Measurements from ENCODE around the gene SLC10A3. TPM values are rescaled to one million over a fixed set of nuclear protein-coding genes. Genes with fewer than 3 reads are reported as not detected.

The SLC10A3 gene
- total RNA-seq, 8 experiments from 2014 or later: 5.2 to 20.3 (median 9.8) TPM

- H3K4me3 ChIP-seq: peak overlapping the region in 4 of 5 donors; percentile 11 to 58 (median 47)
- in situ Hi-C loops (cut with MboI; ENCODE audit: low pct_unique_long_range_greater_than_20kb in 2 of 9, low sequenced_read_pairs in 9 of 9, unreplicated experiment in 9 of 9): no loop called here
These were observed 26.8 kb upstream of the SLC10A3 start for GRCh38 chrX:154517101-154517781.

GRCh38 chrX:154516656-154517100 is 26.2 kb upstream of the SLC10A3 start:
- Histone ChIP-seq H3K27ac (peak overlapping the region; percentile 85 to 90), H3K4me1 (replicated peaks in 1 of 2) (peaks cover 11 to 22% of the 10 kb centered on the region in 2 donors), H3K4me3 (peak overlapping the region; percentile 25 to 65 (median 55))
- WGBS, 10 experiments: 0 to 41% (median 3%) methylated on average over 1 to 4 of the region's 19 CpGs; no CpG with 5 or more reads in 6 of the 10 experiments
- in situ Hi-C loops (cut with MboI; ENCODE audit: low pct_unique_long_range_greater_than_20kb in 2 of 9, low sequenced_read_pairs in 9 of 9, unreplicated experiment in 9 of 9): no loop called here
- peak; percentile 6 to 39 (median 22) for ATAC-seq (replicated peaks in 6 of 8)

More at GRCh38 chrX:154517101-154517781, 26.8 kb upstream of the SLC10A3 start:
- 20 to 40% (median 22%) methylated on average over 2 to 7 of the region's 25 CpGs; no CpG with 5 or more reads in 7 of the 10 experiments for WGBS, 10 experiments
- Histone ChIP-seq H3K4me1 (replicated peaks in 1 of 2) (peaks cover 11 to 22% of the 10 kb centered on the region in 2 donors), H3K27ac (peak overlapping the region; percentile 85 to 90)
- peak in 5 of 8 experiments; percentile 2 to 15 (median 6) for ATAC-seq (replicated peaks in 6 of 8)

GRCh38 chrX:154515966-154516655 is 25.7 kb upstream of the SLC10A3 start, which contains the start of gene FAM3A:
Gene FAM3A, minus strand, starts transcription at chrX:154516232. Its CDS starts 460 bp downstream, at chrX:154515772.
- Histone ChIP-seq H3K27ac (peak within 1 kb of the TSS; percentile 93 to 95), H3K4me1 (replicated peaks in 1 of 2) (peaks cover 11 to 22% of the 10 kb centered on the region in 2 donors), H3K4me3 (peak within 1 kb of the TSS; percentile 55 to 73 (median 65))
- ATAC-seq (replicated peaks in 6 of 8): peak; percentile 80 to 94 (median 90)
- in situ Hi-C loops (cut with MboI; ENCODE audit: low pct_unique_long_range_greater_than_20kb in 2 of 9, low sequenced_read_pairs in 9 of 9, unreplicated experiment in 9 of 9): no loop called here
- 0% methylated on average over 1 of the region's 59 CpGs; no CpG with 5 or more reads in 9 of the 10 experiments for WGBS, 10 experiments

- peak overlapping the region; percentile 55 to 73 (median 65) for H3K4me3 ChIP-seq
- H3K4me1 ChIP-seq (replicated peaks in 1 of 2): peaks cover 11 to 22% of the 10 kb centered on the region in 2 donors
- 0 to 78% (median 20%) methylated on average over 1 to 5 of the region's 34 CpGs; no CpG with 5 or more reads in 5 of the 10 experiments for WGBS, 10 experiments
- in situ Hi-C loops (cut with MboI; ENCODE audit: low pct_unique_long_range_greater_than_20kb in 2 of 9, low sequenced_read_pairs in 9 of 9, unreplicated experiment in 9 of 9): no loop called here
- peak overlapping the region; percentile 93 to 95 for H3K27ac ChIP-seq
- peak in 3 of 8 experiments; percentile 2 to 4 (median 2) for ATAC-seq (replicated peaks in 6 of 8)
These were observed 24.9 kb upstream of the SLC10A3 start for GRCh38 chrX:154515090-154515965.

GRCh38 chrX:154513716-154514115 is 23.3 kb upstream of the SLC10A3 start:
- Histone ChIP-seq H3K4me1 (replicated peaks in 1 of 2) (peaks cover 11 to 22% of the 10 kb centered on the region in 2 donors), H3K27ac (no peak overlapping the region), H3K4me3 (no peak overlapping the region)
- WGBS, 10 experiments: 67 to 100% (median 80%) methylated on average over 1 of the region's 2 CpGs; no CpG with 5 or more reads in 7 of the 10 experiments
- in situ Hi-C loops (cut with MboI; ENCODE audit: low pct_unique_long_range_greater_than_20kb in 2 of 9, low sequenced_read_pairs in 9 of 9, unreplicated experiment in 9 of 9): no loop called here
- no peak for ATAC-seq (replicated peaks in 6 of 8)

- H3K4me3 ChIP-seq: no peak overlapping the region
- peaks cover 10 to 19% of the 10 kb centered on the region in 2 donors for H3K4me1 ChIP-seq (replicated peaks in 1 of 2)
- in situ Hi-C loops (cut with MboI; ENCODE audit: low pct_unique_long_range_greater_than_20kb in 2 of 9, low sequenced_read_pairs in 9 of 9, unreplicated experiment in 9 of 9): no loop called here
- no peak for ATAC-seq (replicated peaks in 6 of 8)
- WGBS, 10 experiments: 80 to 100% (median 83%) methylated on average over 1 to 7 of the region's 16 CpGs; no CpG with 5 or more reads in 7 of the 10 experiments
- no peak overlapping the region for H3K27ac ChIP-seq
These were observed 22.6 kb upstream of the SLC10A3 start for GRCh38 chrX:154512879-154513553.

GRCh38 chrX:154511761-154512160 is 21.3 kb upstream of the SLC10A3 start:
- Histone ChIP-seq H3K27ac (no peak overlapping the region), H3K4me3 (no peak overlapping the region), H3K4me1 (replicated peaks in 1 of 2) (peaks cover 0 to 6% of the 10 kb centered on the region in 2 donors)
- WGBS, 10 experiments: 70 to 80% methylated on average over 3 to 8 of the region's 12 CpGs; no CpG with 5 or more reads in 8 of the 10 experiments
- no peak for ATAC-seq (replicated peaks in 6 of 8)
- in situ Hi-C loops (cut with MboI; ENCODE audit: low pct_unique_long_range_greater_than_20kb in 2 of 9, low sequenced_read_pairs in 9 of 9, unreplicated experiment in 9 of 9): no loop called here

GRCh38 chrX:154509455-154509854 is 19.0 kb upstream of the SLC10A3 start:
- WGBS, 10 experiments: 64 to 100% (median 87%) methylated on average over 2 to 4 of the region's 5 CpGs; no CpG with 5 or more reads in 7 of the 10 experiments
- in situ Hi-C loops (cut with MboI; ENCODE audit: low pct_unique_long_range_greater_than_20kb in 2 of 9, low sequenced_read_pairs in 9 of 9, unreplicated experiment in 9 of 9): no loop called here
- no peak for ATAC-seq (replicated peaks in 6 of 8)
- Histone ChIP-seq H3K27ac (no peak overlapping the region), H3K4me3 (no peak overlapping the region), H3K4me1 (replicated peaks in 1 of 2) (no peaks in the 10 kb centered on the region)

GRCh38 chrX:154508384-154508745 is 17.9 kb upstream of the SLC10A3 start:
- H3K4me1 ChIP-seq (replicated peaks in 1 of 2): no peaks in the 10 kb centered on the region
- 100% methylated on average over 1 of the region's 13 CpGs; no CpG with 5 or more reads in 9 of the 10 experiments for WGBS, 10 experiments
- no peak overlapping the region for H3K4me3 ChIP-seq
- ATAC-seq (replicated peaks in 6 of 8): no peak
- in situ Hi-C loops (cut with MboI; ENCODE audit: low pct_unique_long_range_greater_than_20kb in 2 of 9, low sequenced_read_pairs in 9 of 9, unreplicated experiment in 9 of 9): no loop called here
- no peak overlapping the region for H3K27ac ChIP-seq

GRCh38 chrX:154507673-154508383 is 17.4 kb upstream of the SLC10A3 start:
- WGBS, 10 experiments: 70% methylated on average over 2 of the region's 24 CpGs; no CpG with 5 or more reads in 9 of the 10 experiments

GRCh38 chrX:154506483-154507332 is 16.3 kb upstream of the SLC10A3 start:
- Histone ChIP-seq H3K4me3 (no peak overlapping the region), H3K27ac (no peak overlapping the region), H3K4me1 (replicated peaks in 1 of 2) (no peaks in the 10 kb centered on the region)
- in situ Hi-C loops (cut with MboI; ENCODE audit: low pct_unique_long_range_greater_than_20kb in 2 of 9, low sequenced_read_pairs in 9 of 9, unreplicated experiment in 9 of 9): no loop called here
- peak in 1 of 8 experiments; percentile 14 for ATAC-seq (replicated peaks in 6 of 8)
- WGBS, 10 experiments: 46 to 64% methylated on average over 2 to 5 of the region's 37 CpGs; no CpG with 5 or more reads in 8 of the 10 experiments

More at GRCh38 chrX:154507673-154508383, 17.4 kb upstream of the SLC10A3 start:
- Histone ChIP-seq H3K27ac (no peak overlapping the region), H3K4me1 (replicated peaks in 1 of 2) (no peaks in the 10 kb centered on the region), H3K4me3 (no peak overlapping the region)
- in situ Hi-C loops (cut with MboI; ENCODE audit: low pct_unique_long_range_greater_than_20kb in 2 of 9, low sequenced_read_pairs in 9 of 9, unreplicated experiment in 9 of 9): no loop called here
- ATAC-seq (replicated peaks in 6 of 8): peak in 5 of 8 experiments; percentile 32 to 62 (median 53)

Data from motor neuron (in vitro differentiated cells).